Measurements from ENCODE around the gene PRRT3. TPM values are rescaled to one million over a fixed set of nuclear protein-coding genes. Genes with fewer than 3 reads are reported as not detected.

Gene PRRT3
- total and polyA plus RNA-seq, 2 experiments from 2014 or later = 4.3 to 6.9 TPM

DNA sequence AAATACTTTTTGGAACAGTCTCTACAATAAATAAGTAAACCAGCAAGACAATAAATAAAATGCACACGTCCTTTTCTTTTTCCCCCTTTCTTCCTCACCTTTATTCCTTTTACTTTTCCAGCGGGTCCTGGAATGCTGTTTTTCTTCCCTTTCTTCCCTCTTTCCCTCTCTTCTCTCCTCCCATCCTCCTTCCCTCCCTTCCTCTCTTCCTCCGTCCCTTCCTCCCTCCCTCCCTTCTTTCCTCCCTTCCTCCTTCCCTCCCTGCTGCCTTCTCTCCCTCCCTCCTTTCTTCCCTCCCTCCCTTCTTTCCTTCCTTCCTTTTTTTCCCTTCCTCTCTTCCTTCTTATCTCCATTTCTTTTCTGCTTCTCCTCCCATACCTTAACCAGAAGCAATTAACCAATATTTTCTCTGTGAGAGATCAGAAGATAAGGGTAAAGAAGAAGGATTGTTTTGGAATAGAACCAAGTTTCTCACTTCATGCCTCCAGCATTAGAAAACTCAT lies 52.9 kb downstream of the PRRT3 start (continued):
- TF ChIP-seq, protein P1, sequence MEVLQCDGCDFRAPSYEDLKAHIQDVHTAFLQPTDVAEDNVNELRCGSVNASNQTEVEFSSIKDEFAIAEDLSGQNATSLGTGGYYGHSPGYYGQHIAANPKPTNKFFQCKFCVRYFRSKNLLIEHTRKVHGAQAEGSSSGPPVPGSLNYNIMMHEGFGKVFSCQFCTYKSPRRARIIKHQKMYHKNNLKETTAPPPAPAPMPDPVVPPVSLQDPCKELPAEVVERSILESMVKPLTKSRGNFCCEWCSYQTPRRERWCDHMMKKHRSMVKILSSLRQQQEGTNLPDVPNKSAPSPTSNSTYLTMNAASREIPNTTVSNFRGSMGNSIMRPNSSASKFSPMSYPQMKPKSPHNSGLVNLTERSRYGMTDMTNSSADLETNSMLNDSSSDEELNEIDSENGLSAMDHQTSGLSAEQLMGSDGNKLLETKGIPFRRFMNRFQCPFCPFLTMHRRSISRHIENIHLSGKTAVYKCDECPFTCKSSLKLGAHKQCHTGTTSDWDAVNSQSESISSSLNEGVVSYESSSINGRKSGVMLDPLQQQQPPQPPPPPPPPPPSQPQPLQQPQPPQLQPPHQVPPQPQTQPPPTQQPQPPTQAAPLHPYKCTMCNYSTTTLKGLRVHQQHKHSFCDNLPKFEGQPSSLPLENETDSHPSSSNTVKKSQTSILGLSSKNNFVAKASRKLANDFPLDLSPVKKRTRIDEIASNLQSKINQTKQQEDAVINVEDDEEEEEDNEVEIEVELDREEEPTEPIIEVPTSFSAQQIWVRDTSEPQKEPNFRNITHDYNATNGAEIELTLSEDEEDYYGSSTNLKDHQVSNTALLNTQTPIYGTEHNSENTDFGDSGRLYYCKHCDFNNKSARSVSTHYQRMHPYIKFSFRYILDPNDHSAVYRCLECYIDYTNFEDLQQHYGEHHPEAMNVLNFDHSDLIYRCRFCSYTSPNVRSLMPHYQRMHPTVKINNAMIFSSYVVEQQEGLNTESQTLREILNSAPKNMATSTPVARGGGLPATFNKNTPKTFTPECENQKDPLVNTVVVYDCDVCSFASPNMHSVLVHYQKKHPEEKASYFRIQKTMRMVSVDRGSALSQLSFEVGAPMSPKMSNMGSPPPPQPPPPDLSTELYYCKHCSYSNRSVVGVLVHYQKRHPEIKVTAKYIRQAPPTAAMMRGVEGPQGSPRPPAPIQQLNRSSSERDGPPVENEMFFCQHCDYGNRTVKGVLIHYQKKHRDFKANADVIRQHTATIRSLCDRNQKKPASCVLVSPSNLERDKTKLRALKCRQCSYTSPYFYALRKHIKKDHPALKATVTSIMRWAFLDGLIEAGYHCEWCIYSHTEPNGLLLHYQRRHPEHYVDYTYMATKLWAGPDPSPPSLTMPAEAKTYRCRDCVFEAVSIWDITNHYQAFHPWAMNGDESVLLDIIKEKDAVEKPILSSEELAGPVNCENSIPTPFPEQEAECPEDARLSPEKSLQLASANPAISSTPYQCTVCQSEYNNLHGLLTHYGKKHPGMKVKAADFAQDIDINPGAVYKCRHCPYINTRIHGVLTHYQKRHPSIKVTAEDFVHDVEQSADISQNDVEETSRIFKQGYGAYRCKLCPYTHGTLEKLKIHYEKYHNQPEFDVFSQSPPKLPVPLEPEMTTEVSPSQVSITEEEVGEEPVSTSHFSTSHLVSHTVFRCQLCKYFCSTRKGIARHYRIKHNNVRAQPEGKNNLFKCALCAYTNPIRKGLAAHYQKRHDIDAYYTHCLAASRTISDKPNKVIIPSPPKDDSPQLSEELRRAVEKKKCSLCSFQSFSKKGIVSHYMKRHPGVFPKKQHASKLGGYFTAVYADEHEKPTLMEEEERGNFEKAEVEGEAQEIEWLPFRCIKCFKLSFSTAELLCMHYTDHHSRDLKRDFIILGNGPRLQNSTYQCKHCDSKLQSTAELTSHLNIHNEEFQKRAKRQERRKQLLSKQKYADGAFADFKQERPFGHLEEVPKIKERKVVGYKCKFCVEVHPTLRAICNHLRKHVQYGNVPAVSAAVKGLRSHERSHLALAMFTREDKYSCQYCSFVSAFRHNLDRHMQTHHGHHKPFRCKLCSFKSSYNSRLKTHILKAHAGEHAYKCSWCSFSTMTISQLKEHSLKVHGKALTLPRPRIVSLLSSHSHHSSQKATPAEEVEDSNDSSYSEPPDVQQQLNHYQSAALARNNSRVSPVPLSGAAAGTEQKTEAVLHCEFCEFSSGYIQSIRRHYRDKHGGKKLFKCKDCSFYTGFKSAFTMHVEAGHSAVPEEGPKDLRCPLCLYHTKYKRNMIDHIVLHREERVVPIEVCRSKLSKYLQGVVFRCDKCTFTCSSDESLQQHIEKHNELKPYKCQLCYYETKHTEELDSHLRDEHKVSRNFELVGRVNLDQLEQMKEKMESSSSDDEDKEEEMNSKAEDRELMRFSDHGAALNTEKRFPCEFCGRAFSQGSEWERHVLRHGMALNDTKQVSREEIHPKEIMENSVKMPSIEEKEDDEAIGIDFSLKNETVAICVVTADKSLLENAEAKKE (CRISPR knock-in tag; IDR thresholded peaks at IDR 0.05) = no peak
- no peak for TF ChIP-seq POLR2AphosphoS5 (IDR thresholded peaks at IDR 0.05; ENCODE audit: low read depth)

DNA sequence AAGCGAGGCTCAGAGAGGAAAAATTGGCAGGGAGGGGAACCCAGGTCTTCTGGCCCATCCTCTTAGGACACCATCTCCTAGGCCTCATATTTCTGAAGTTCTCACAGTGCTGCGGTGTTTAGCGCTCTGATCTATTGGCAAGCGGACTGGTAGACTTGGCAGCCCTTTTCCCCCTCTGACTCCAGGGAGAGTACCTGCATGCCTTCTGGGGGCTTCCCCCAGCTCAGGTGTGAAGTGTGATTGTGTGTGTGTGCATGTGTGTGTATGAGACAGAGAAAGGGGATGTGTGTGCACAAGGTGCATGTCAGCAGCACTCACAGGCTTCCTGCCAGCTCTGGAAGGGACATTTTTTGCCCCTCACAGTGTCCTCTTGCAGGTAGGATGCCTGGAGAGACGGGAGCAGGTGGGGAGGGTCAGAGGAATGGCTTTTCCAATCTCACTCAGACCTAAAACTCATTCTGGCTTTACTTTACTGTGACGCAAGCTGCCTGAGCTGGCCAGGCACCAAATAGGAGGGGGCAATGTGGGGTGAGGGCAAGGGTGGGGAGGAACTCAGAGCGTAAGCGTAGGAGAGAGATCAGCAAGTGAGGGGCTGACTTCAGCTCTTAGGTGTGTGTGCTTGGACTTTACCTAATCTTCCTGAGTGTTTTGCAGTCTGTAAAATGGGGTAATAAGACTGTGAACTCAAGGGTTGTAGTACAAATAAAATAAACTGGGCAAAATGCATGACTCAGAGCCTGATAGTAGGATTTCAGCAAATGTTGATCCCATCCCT lies 53.6 kb downstream of the PRRT3 start:
- Histone ChIP-seq H3F3A (replicated peaks; ENCODE audit: low read depth) (0 out of 2 replicates have a peak, but pooled peaks cover 2% of the 10 kb centered on the region), H3K4me2 (no peak overlapping the region), H4K20me1 (replicated peaks; ENCODE audit: insufficient read depth) (no peaks in the 10 kb centered on the region; the same call in 1 of the 2 replicates), H3K4me1 (ENCODE audit: insufficient read depth) (peaks cover 16% of the 10 kb centered on the region), H3K27ac (ENCODE audit: low read depth) (no peak overlapping the region), H3K36me3 (ENCODE audit: insufficient read depth) (0 out of 2 replicates have a peak, but pooled peaks cover 4% of the 10 kb centered on the region), H3K79me2 (replicated peaks; ENCODE audit: insufficient read depth) (no peaks in the 10 kb centered on the region), H3K4me3 (no peak overlapping the region), H2AFZ (no peak overlapping the region), H3K9me2 (ENCODE audit: insufficient read depth) (no peaks in the 10 kb centered on the region), H3K27me3 (ENCODE audit: insufficient read depth) (no peaks in the 10 kb centered on the region)
- Mint-ChIP-seq H3K27me3 (ENCODE audit: insufficient read depth, low read depth, poor library complexity) (peaks cover 7% of the 10 kb centered on the region), H3K27ac (no peak overlapping the region), H3K36me3 (ENCODE audit: low read depth) (peaks cover 11% of the 10 kb centered on the region), H3K9me3 (no peaks in the 10 kb centered on the region), H3K4me3 (no peak overlapping the region), H3K4me1 (peaks cover 15% of the 10 kb centered on the region)
- TF ChIP-seq, protein P2, sequence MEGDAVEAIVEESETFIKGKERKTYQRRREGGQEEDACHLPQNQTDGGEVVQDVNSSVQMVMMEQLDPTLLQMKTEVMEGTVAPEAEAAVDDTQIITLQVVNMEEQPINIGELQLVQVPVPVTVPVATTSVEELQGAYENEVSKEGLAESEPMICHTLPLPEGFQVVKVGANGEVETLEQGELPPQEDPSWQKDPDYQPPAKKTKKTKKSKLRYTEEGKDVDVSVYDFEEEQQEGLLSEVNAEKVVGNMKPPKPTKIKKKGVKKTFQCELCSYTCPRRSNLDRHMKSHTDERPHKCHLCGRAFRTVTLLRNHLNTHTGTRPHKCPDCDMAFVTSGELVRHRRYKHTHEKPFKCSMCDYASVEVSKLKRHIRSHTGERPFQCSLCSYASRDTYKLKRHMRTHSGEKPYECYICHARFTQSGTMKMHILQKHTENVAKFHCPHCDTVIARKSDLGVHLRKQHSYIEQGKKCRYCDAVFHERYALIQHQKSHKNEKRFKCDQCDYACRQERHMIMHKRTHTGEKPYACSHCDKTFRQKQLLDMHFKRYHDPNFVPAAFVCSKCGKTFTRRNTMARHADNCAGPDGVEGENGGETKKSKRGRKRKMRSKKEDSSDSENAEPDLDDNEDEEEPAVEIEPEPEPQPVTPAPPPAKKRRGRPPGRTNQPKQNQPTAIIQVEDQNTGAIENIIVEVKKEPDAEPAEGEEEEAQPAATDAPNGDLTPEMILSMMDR (conservative IDR thresholded peaks at IDR 0.05; ENCODE audit: low read depth in 2 of 2) = no peak
- TF ChIP-seq, protein P1 (CRISPR knock-in tag; IDR thresholded peaks at IDR 0.05) = no peak
- no peak for TF ChIP-seq CREB1 (CRISPR knock-in tag; IDR thresholded peaks at IDR 0.05; ENCODE audit: low read depth)
- no peak for TF ChIP-seq ZNF331 (CRISPR knock-in tag; IDR thresholded peaks at IDR 0.05; ENCODE audit: low read depth)
- no peak for TF ChIP-seq ZNF114 (CRISPR knock-in tag; IDR thresholded peaks at IDR 0.05)
- ATAC-seq = no peak
- no peak for DNase-seq (ENCODE audit: low spot score)
